Measurements from ENCODE around the gene EVC2. TPM values are rescaled to one million over a fixed set of nuclear protein-coding genes. Genes with fewer than 3 reads are reported as not detected.

The EVC2 gene
- total and polyA plus RNA-seq, 10 of the 15 experiments (the other 5 are each of a cell fraction or from before 2014, with no cell fraction given): 0.34 to 10.4 (median 5.6) TPM

DNA sequence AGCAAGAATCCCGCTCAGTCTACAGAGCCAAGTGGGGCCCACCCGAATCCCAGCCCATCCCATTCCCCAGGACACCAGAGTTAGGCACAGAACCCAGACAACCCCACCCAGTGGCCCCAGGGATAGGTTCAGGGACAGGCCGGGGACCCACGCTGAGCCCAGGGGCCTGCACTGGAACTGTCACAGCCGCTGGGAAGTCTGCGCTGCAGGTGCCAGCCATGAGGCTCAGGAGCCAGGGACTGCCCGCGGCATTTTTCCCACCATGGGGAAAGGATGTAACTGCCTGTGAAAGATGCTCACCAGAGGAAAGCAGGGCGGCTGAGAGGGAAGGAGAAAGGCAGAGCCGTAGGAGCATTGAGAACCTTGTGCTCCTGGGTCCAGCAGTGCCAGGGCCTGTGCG is 12.0 kb downstream of the EVC2 start:
- SMC1A ChIA-PET (ENCODE audit: uncharacterized antibody, unreplicated experiment): no interaction called here
- POLR2A ChIA-PET: no interaction called here
- ATAC-seq: no peak
- Histone ChIP-seq H3K36me3 (ENCODE audit: control insufficient read depth in 2 of 2, insufficient read depth in 2 of 2, low read length in 1 of 2) (peaks cover 0 to 3% of the 10 kb centered on the region in 2 experiments; a peak in 2 of 4 replicates), H3K9ac (ENCODE audit: control insufficient read depth, insufficient read depth, low read length) (no peak overlapping the region), H3K4me3 (no peak overlapping the region), H4K20me1 (ENCODE audit: control insufficient read depth, insufficient read depth) (no peaks in the 10 kb centered on the region), H3K4me1 (ENCODE audit: control insufficient read depth, insufficient read depth, low read length) (peaks cover 5% of the 10 kb centered on the region), H3K4me2 (ENCODE audit: control insufficient read depth, insufficient read depth) (no peak overlapping the region), H3K9me3 (replicated peaks; ENCODE audit: control insufficient read depth, insufficient read depth, low read length) (no peaks in the 10 kb centered on the region; the same call in 2 of the 3 replicates), H3K79me2 (ENCODE audit: control insufficient read depth, insufficient read depth, low read length) (no peaks in the 10 kb centered on the region), H3K27me3 (replicated peaks in 1 of 2; ENCODE audit: control insufficient read depth in 2 of 2, insufficient read depth in 2 of 2, low read length in 1 of 2) (no peaks in the 10 kb centered on the region), H2AFZ (ENCODE audit: control insufficient read depth, low read depth, low read length) (no peak overlapping the region), H3K27ac (ENCODE audit: control insufficient read depth, insufficient read depth) (no peak overlapping the region)
- in situ Hi-C loops (cut with MboI): no loop called here
- intact Hi-C loops (cut with micrococcal nuclease; ENCODE audit: unreplicated experiment): no loop called here
- CTCF ChIA-PET: interaction anchor here (1.7 kb wide), 1 partner anchor 13 kb away, joined by 3 read pairs; no protein-coding TSS in a partner anchor
- no TSS peak for BruUV-seq (replicated peaks)
- TF ChIP-seq SMARCA5 (IDR thresholded peaks at IDR 0.05): no peak
- RAD21 ChIA-PET (ENCODE audit: unreplicated experiment): no interaction called here
- DNase-seq (ENCODE audit: low read depth, low spot score): no peak
- no peak for FAIRE-seq
- WGBS (ENCODE audit: insufficient coverage, insufficient replicate concordance, low lambda C conversion rate, missing lambda C conversion rate): 64% methylated on average over 10 of the region's 11 CpGs

- SMC1A ChIA-PET (ENCODE audit: uncharacterized antibody, unreplicated experiment): interaction anchor here (0.9 kb wide), 1 partner anchor 9 kb away, joined by 4 read pairs; no protein-coding TSS in a partner anchor
- H4K20me1 ChIP-seq (ENCODE audit: control insufficient read depth, insufficient read depth): no peaks in the 10 kb centered on the region
- no TSS peak for BruUV-seq (replicated peaks)
- DNase-seq (ENCODE audit: low read depth, low spot score) (no peak), ATAC-seq (no peak), FAIRE-seq (no peak)
- no peak overlapping the region for H3K9ac ChIP-seq (ENCODE audit: control insufficient read depth, insufficient read depth, low read length)
- H3K4me3 ChIP-seq: no peak overlapping the region
- no peak overlapping the region for H3K4me2 ChIP-seq (ENCODE audit: control insufficient read depth, insufficient read depth)
- peaks cover 0 to 3% of the 10 kb centered on the region in 2 experiments; a peak in 2 of 4 replicates for H3K36me3 ChIP-seq (ENCODE audit: control insufficient read depth in 2 of 2, insufficient read depth in 2 of 2, low read length in 1 of 2)
- no peaks in the 10 kb centered on the region for H3K27me3 ChIP-seq (replicated peaks in 1 of 2; ENCODE audit: control insufficient read depth in 2 of 2, insufficient read depth in 2 of 2, low read length in 1 of 2)
- no peak overlapping the region for H2AFZ ChIP-seq (ENCODE audit: control insufficient read depth, low read depth, low read length)
- intact Hi-C loops (cut with micrococcal nuclease; ENCODE audit: unreplicated experiment) (no loop called here), in situ Hi-C loops (cut with MboI) (no loop called here)
- H3K4me1 ChIP-seq (ENCODE audit: control insufficient read depth, insufficient read depth, low read length): peaks cover 5% of the 10 kb centered on the region
- RAD21 ChIA-PET (ENCODE audit: unreplicated experiment): no interaction called here
- TF ChIP-seq CHD1 (IDR thresholded peaks at IDR 0.05; ENCODE audit: low read depth, low read length): no peak
- TF ChIP-seq SUPT20H (IDR thresholded peaks at IDR 0.05; ENCODE audit: borderline replicate concordance, control insufficient read depth, low read depth, low read length): no peak
- TF ChIP-seq, protein P1, sequence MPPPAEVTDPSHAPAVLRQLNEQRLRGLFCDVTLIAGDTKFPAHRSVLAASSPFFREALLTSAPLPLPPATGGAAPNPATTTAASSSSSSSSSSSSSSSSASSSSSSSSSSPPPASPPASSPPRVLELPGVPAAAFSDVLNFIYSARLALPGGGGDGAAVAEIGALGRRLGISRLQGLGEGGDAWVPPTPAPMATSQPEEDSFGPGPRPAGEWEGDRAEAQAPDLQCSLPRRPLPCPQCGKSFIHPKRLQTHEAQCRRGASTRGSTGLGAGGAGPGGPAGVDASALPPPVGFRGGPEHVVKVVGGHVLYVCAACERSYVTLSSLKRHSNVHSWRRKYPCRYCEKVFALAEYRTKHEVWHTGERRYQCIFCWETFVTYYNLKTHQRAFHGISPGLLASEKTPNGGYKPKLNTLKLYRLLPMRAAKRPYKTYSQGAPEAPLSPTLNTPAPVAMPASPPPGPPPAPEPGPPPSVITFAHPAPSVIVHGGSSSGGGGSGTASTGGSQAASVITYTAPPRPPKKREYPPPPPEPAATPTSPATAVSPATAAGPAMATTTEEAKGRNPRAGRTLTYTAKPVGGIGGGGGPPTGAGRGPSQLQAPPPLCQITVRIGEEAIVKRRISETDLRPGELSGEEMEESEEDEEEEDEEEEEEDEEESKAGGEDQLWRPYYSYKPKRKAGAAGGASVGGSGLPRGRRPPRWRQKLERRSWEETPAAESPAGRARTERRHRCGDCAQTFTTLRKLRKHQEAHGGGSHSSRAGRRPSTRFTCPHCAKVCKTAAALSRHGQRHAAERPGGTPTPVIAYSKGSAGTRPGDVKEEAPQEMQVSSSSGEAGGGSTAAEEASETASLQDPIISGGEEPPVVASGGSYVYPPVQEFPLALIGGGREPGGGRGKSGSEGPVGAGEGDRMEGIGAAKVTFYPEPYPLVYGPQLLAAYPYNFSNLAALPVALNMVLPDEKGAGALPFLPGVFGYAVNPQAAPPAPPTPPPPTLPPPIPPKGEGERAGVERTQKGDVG (CRISPR knock-in tag; IDR thresholded peaks at IDR 0.05): no peak
- TF ChIP-seq ZBED1 (IDR thresholded peaks at IDR 0.05; ENCODE audit: borderline replicate concordance): no peak
- no peak for TF ChIP-seq NBN (IDR thresholded peaks at IDR 0.05)
- TF ChIP-seq ZSCAN29 (IDR thresholded peaks at IDR 0.05): no peak
- TF ChIP-seq LARP7 (IDR thresholded peaks at IDR 0.05): no peak
- no peak for TF ChIP-seq IRF4 (IDR thresholded peaks at IDR 0.05; ENCODE audit: low read depth, low read length)
- no peak for TF ChIP-seq ASH2L (IDR thresholded peaks at IDR 0.05; ENCODE audit: borderline replicate concordance, low read depth)
- no peak for TF ChIP-seq ZNF274 (IDR thresholded peaks at IDR 0.05; ENCODE audit: insufficient read depth, insufficient read length)
- no peak for TF ChIP-seq RFX5 (IDR thresholded peaks at IDR 0.05; ENCODE audit: low read depth, low read length)
- no peak overlapping the region for H3K27ac ChIP-seq (ENCODE audit: control insufficient read depth, insufficient read depth)
- H3K9me3 ChIP-seq (replicated peaks; ENCODE audit: control insufficient read depth, insufficient read depth, low read length): no peaks in the 10 kb centered on the region; the same call in 2 of the 3 replicates
- CTCF ChIA-PET: no interaction called here
- POLR2A ChIA-PET: no interaction called here
- H3K79me2 ChIP-seq (ENCODE audit: control insufficient read depth, insufficient read depth, low read length): no peaks in the 10 kb centered on the region
- WGBS (ENCODE audit: insufficient coverage, insufficient replicate concordance, low lambda C conversion rate, missing lambda C conversion rate): 0% methylated on average over 4 of the region's 4 CpGs
These were observed 14.5 kb downstream of the EVC2 start for GRCh38 chr4:5693871-5694270.

Data from GM12878 (cell line).